Measurements from ENCODE around the gene C1S. TPM values are rescaled to one million over a fixed set of nuclear protein-coding genes. Genes with fewer than 3 reads are reported as not detected.
A peak's percentile ranks its signal among the peaks of the same experiment; 100 is the strongest.

The C1S gene
- total and polyA plus RNA-seq, 10 donors, result 102 to 451 (median 257) TPM

GRCh38 chr12:7110661-7111060, 50.1 kb downstream of the C1S start:
- Histone ChIP-seq H3K36me3 (peaks cover 0 to 24% (median 13%) of the 10 kb centered on the region in 6 donors), H3K4me3 (no peak overlapping the region), H3K4me1 (peaks cover 16 to 79% (median 53%) of the 10 kb centered on the region in 6 donors), H3K27ac (peak overlapping the region in 4 of 8 donors; percentile 96 to 98 (median 96)), H3K27me3 (replicated peaks in 1 of 7) (no peaks in the 10 kb centered on the region), H3K9me3 (peaks cover 0 to 12% (median 9%) of the 10 kb centered on the region in 8 donors)
- intact Hi-C loops (cut with DNase I; ENCODE audit: low total_unique reads), result loop anchor here (10.0 kb wide), 1 partner anchor 166 kb away; the partner anchor contains the start of genes C12orf57 and RNU7-1
- no peak for DNase-seq
- 88 to 94% (median 90%) methylated on average over 5 of the region's 5 CpGs for WGBS, 5 donors
- TF ChIP-seq POLR2A (IDR thresholded peaks at IDR 0.05) (no peak), POLR2AphosphoS5 (IDR thresholded peaks at IDR 0.05) (no peak), CTCF (IDR thresholded peaks at IDR 0.05 in 8 of 11, conservative IDR thresholded peaks at IDR 0.05 in 3 of 11) (no peak)

GRCh38 chr12:7112041-7112440, 51.5 kb downstream of the C1S start:
- Histone ChIP-seq H3K36me3 (peaks cover 0 to 32% (median 25%) of the 10 kb centered on the region in 6 donors), H3K4me3 (no peak overlapping the region), H3K27ac (peak overlapping the region in 5 of 8 donors; percentile 39 to 97 (median 52)), H3K9me3 (no peaks in the 10 kb centered on the region), H3K27me3 (replicated peaks in 1 of 7) (no peaks in the 10 kb centered on the region), H3K4me1 (peaks cover 16 to 65% (median 50%) of the 10 kb centered on the region in 6 donors)
- intact Hi-C loops (cut with DNase I; ENCODE audit: low total_unique reads), result loop anchor here (10.0 kb wide), 1 partner anchor 167 kb away; the partner anchor contains the start of genes C12orf57 and RNU7-1
- no peak for TF ChIP-seq CTCF (IDR thresholded peaks at IDR 0.05 in 8 of 11, conservative IDR thresholded peaks at IDR 0.05 in 3 of 11)
- TF ChIP-seq POLR2A (IDR thresholded peaks at IDR 0.05), result no peak
- no peak for TF ChIP-seq POLR2AphosphoS5 (IDR thresholded peaks at IDR 0.05)
- DNase-seq, result no peak
- 73 to 83% (median 80%) methylated on average over 4 of the region's 4 CpGs for WGBS, 5 donors

GRCh38 chr12:7113389-7113871, 52.9 kb downstream of the C1S start:
- peaks cover 0 to 46% (median 35%) of the 10 kb centered on the region in 6 donors for H3K36me3 ChIP-seq
- TF ChIP-seq POLR2AphosphoS5 (IDR thresholded peaks at IDR 0.05) (peak in 1 of 3 donors; percentile 32), CTCF (IDR thresholded peaks at IDR 0.05 in 8 of 11, conservative IDR thresholded peaks at IDR 0.05 in 3 of 11) (peak; percentile 66 to 97 (median 93)), POLR2A (IDR thresholded peaks at IDR 0.05) (no peak)

GRCh38 chr12:7114008-7114407, 53.5 kb downstream of the C1S start:
- peaks cover 0 to 48% (median 35%) of the 10 kb centered on the region in 6 donors for H3K36me3 ChIP-seq
- peak overlapping the region in 3 of 8 donors; percentile 34 to 97 (median 96) for H3K27ac ChIP-seq
- no peak overlapping the region for H3K4me3 ChIP-seq
- 87 to 94% (median 91%) methylated on average over 11 of the region's 11 CpGs for WGBS, 5 donors
- H3K27me3 ChIP-seq (replicated peaks in 1 of 7), result no peaks in the 10 kb centered on the region
- no peaks in the 10 kb centered on the region for H3K9me3 ChIP-seq
- DNase-seq, result no peak
- H3K4me1 ChIP-seq, result peaks cover 17 to 57% (median 39%) of the 10 kb centered on the region in 6 donors
- TF ChIP-seq CTCF (IDR thresholded peaks at IDR 0.05 in 8 of 11, conservative IDR thresholded peaks at IDR 0.05 in 3 of 11) (no peak), POLR2AphosphoS5 (IDR thresholded peaks at IDR 0.05) (peak in 1 of 3 donors; percentile 2)
- intact Hi-C loops (cut with DNase I; ENCODE audit: low total_unique reads), result loop anchor here (10.0 kb wide), 1 partner anchor 169 kb away; the partner anchor contains the start of genes C12orf57 and RNU7-1

More at GRCh38 chr12:7113389-7113871, 52.9 kb downstream of the C1S start:
- Histone ChIP-seq H3K4me3 (no peak overlapping the region), H3K27ac (peak overlapping the region in 5 of 8 donors; percentile 33 to 97 (median 52)), H3K9me3 (no peaks in the 10 kb centered on the region), H3K4me1 (peaks cover 16 to 54% (median 37%) of the 10 kb centered on the region in 6 donors), H3K27me3 (replicated peaks in 1 of 7) (no peaks in the 10 kb centered on the region)
- whole genome bisulfite sequencing, 5 donors, result 40 to 55% (median 50%) methylated on average over 5 of the region's 5 CpGs
- no peak for DNase-seq
- intact Hi-C loops (cut with DNase I; ENCODE audit: low total_unique reads), result loop anchor here (10.0 kb wide), 1 partner anchor 169 kb away; the partner anchor contains the start of genes C12orf57 and RNU7-1

Measured in spleen (tissue), 11 donors.